Upper lobe of left lung (tissue), 6 donors: ENCODE measurements around the gene TPM4. TPM values are rescaled to one million over a fixed set of nuclear protein-coding genes. Genes with fewer than 3 reads are reported as not detected.

Experiments used
- ATAC-seq, 2 donors: fragments of 200-7000 bp; cut with Tn5 transposase; one replicate each; pipeline ENCODE4 v1.9.1; 2022; ENCODE audit warnings: mild to moderate bottlenecking in 2 of 2, moderate library complexity in 2 of 2; ENCODE audit not compliant: low FRiP score in 2 of 2
- DNase-seq, 2 donors: peaks; one replicate each; pipeline ENCODE4 v3.0.0-alpha.2; 2019 to 2020
- H3K27ac ChIP-seq, 4 donors: fragments of 200-600 bp; sonication (generic); one replicate each; pipeline ENCODE4 v1.5.1; 2016 to 2019
- H3K27me3 ChIP-seq, 4 donors: fragments of 200-600 bp; sonication (generic); one replicate each; pipeline ENCODE4 v1.5.1; 2017 to 2019
- H3K36me3 ChIP-seq, 4 donors: fragments of 200-600 bp; sonication (generic); one replicate each; pipeline ENCODE4 v1.5.1; 2016 to 2019
- H3K4me1 ChIP-seq, 4 donors: fragments of 200-600 bp; sonication (generic); one replicate each; pipeline ENCODE4 v1.5.1; 2018 to 2019
- H3K4me3 ChIP-seq, 4 donors: fragments of 200-600 bp; sonication (generic); one replicate each; pipeline ENCODE4 v1.5.1; 2017 to 2019; ENCODE audit warnings: mild to moderate bottlenecking in 2 of 4, moderate library complexity in 1 of 4
- H3K9me3 ChIP-seq, 4 donors: fragments of 200-600 bp; sonication (generic); one replicate each; pipeline ENCODE4 v1.5.1; 2018 to 2019
- CTCF ChIP-seq, 6 experiments: fragments of 450-650 bp in 4 of 6; fragments of 200-600 bp in 2 of 6; sonication (generic) in 2 of 6; IDR thresholded peaks; one replicate each; pipeline ENCODE4 v1.5.1; 2016 to 2019; ENCODE audit warnings: antibody characterized with exemption in 6 of 6
- EP300 ChIP-seq, 4 donors: sonication (generic); formaldehyde crosslinking; IDR thresholded peaks; one replicate each; pipeline ENCODE4 v1.5.1; 2017; ENCODE audit warnings: antibody characterized with exemption in 4 of 4, control low read depth in 2 of 4
- POLR2A ChIP-seq, 4 donors: fragments of 450-650 bp; IDR thresholded peaks; one replicate each; pipeline ENCODE4 v1.5.1; 2016 to 2017; ENCODE audit warnings: antibody characterized with exemption in 4 of 4, mild to moderate bottlenecking in 2 of 4
- POLR2AphosphoS5 ChIP-seq, 2 donors: sonication (generic); formaldehyde crosslinking; IDR thresholded peaks; one replicate each; pipeline ENCODE4 v1.5.1; 2017; ENCODE audit warnings: antibody characterized with exemption in 2 of 2
- WGBS, 2 donors: methylation state at CpG; one replicate each; pipeline ENCODE4 v1.1.5; 2017 to 2018; 5-methylcytosine and 5-hydroxymethylcytosine counted together
- total RNA-seq, 6 donors: library from RNA; depleted of rRNA in 4 of 6; stranded (reverse); fragments of >200 nt in 4 of 6; gene quantifications; one replicate each; pipeline versions ENCODE4 v1.1.0 to v1.2.1, GENCODE V29; 2016 to 2021
- donor health status: DM: no; HTN: no; CAD: no; lungs with moderate emphysema.
- donor health status: DM: no; HTN: yes; CAD: no; lungs with severe emphysema.

Gene TPM4
- total RNA-seq, 6 donors from 2014 or later: 258 to 569 (median 392) TPM

DNA sequence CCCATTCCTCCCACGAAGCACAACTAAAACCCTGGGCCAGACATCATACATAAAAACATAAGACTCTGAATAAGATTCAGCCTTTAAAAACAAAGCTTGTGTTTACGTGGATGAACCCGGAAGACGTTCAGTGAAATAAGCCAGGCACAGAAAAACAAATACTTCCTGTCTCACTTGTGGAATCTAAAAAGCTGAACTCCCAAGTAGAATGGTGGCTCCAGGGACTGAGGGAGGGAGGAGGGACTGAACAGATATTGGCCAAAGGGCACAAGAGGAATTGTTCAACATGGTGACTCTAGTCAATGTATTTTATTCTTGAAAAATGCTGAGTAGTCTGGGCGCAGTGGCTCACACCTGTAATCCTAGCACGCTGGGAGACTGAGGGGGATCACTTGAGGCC, 35.7 kb upstream of the TPM4 start:
- H3K27ac ChIP-seq: no peak overlapping the region
- ATAC-seq: no peak
- WGBS, 2 donors: 52 to 57% methylated on average over 6 of the region's 6 CpGs

DNA sequence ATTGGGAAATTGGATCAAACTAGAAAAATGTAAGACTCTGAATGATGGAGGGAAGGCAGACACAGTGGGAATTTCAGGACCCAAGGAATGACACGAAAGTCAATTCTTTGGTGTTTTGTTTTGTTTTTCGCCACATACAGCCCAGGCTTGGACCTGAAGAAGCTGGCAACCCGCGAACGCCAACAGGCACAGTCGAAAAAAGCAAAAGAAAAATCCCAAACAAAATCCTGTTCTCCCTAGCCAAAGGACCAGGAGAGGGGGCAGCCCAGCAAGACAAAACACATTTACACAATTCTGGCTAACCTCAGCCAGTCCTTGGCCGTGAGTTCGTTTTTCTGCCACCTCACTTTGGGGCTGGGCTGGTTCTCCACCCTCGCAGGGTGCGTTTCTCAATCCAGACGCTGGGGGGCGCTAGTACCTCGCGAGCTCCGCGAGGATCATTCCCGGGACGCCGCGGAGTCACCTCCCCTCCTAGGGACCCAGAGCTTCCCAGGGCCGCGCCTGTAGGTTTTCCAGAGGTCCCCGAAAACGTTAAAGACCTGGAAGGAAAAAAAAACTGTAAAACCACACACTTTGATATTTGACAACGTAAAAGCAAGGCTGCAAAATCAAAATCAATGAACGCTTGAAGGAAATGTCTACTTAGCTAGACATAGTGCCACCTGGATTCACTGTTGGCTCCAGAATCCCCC, 34.9 kb upstream of the TPM4 start:
- DNase-seq (peak; percentile 85 to 89), ATAC-seq (peak; percentile 90 to 94)
- no peaks in the 10 kb centered on the region for H3K36me3 ChIP-seq
- 11 to 13% methylated on average over 26 of the region's 26 CpGs for WGBS, 2 donors
- no peak overlapping the region for H3K27ac ChIP-seq
- no peaks in the 10 kb centered on the region for H3K9me3 ChIP-seq
- H3K4me3 ChIP-seq: peak overlapping the region in 2 of 4 donors; percentile 5 to 16
- peaks cover 7 to 11% (median 9%) of the 10 kb centered on the region in 4 donors for H3K4me1 ChIP-seq
- H3K27me3 ChIP-seq: no peaks in the 10 kb centered on the region
- TF ChIP-seq POLR2AphosphoS5 (IDR thresholded peaks at IDR 0.05): peak in 1 of 2 donors; percentile 36
- no peak for TF ChIP-seq EP300 (IDR thresholded peaks at IDR 0.05)
- peak; percentile 94 to 99 (median 97) for TF ChIP-seq CTCF (IDR thresholded peaks at IDR 0.05)
- no peak for TF ChIP-seq POLR2A (IDR thresholded peaks at IDR 0.05)

More for the DNA sequence above, 35.7 kb upstream of the TPM4 start:
- Histone ChIP-seq H3K36me3 (no peaks in the 10 kb centered on the region), H3K27me3 (no peaks in the 10 kb centered on the region), H3K9me3 (no peaks in the 10 kb centered on the region), H3K4me3 (no peak overlapping the region), H3K4me1 (peaks cover 7 to 11% (median 9%) of the 10 kb centered on the region in 4 donors)
- no peak for DNase-seq
- TF ChIP-seq POLR2AphosphoS5 (IDR thresholded peaks at IDR 0.05) (no peak), CTCF (IDR thresholded peaks at IDR 0.05) (no peak), EP300 (IDR thresholded peaks at IDR 0.05) (no peak), POLR2A (IDR thresholded peaks at IDR 0.05) (no peak)

DNA sequence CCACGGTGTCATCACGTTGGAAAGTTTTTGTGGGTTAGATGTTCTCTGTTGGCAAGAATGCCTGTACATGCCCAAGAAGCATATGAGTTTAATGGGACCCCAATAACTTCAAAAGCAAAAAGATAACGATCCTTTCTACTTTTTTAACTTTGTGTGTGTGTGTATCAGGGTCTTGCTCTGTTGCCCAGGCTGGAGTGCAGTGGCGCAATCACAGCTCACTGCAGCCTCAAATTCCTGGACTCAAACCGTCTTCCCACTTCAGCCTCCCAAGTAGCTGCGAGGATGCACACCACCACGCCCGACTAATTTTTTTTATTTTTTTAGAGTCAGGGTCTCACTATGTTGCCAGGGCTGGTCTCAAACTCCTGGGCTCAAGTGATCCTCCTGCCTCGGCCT, 34.3 kb upstream of the TPM4 start:
- WGBS, 2 donors: 63 to 64% methylated on average over 9 of the region's 9 CpGs
- no peak overlapping the region for H3K27ac ChIP-seq
- TF ChIP-seq CTCF (IDR thresholded peaks at IDR 0.05) (no peak), EP300 (IDR thresholded peaks at IDR 0.05) (no peak), POLR2A (IDR thresholded peaks at IDR 0.05) (no peak), POLR2AphosphoS5 (IDR thresholded peaks at IDR 0.05) (no peak)
- no peaks in the 10 kb centered on the region for H3K27me3 ChIP-seq
- no peaks in the 10 kb centered on the region for H3K36me3 ChIP-seq
- H3K4me3 ChIP-seq: no peak overlapping the region
- peaks cover 7 to 11% (median 9%) of the 10 kb centered on the region in 4 donors for H3K4me1 ChIP-seq
- no peaks in the 10 kb centered on the region for H3K9me3 ChIP-seq
- DNase-seq (no peak), ATAC-seq (no peak)

GRCh38 chr19:16042533-16043085, 33.7 kb upstream of the TPM4 start:
- Histone ChIP-seq H3K27ac (no peak overlapping the region), H3K36me3 (no peaks in the 10 kb centered on the region), H3K9me3 (no peaks in the 10 kb centered on the region), H3K27me3 (no peaks in the 10 kb centered on the region), H3K4me3 (no peak overlapping the region), H3K4me1 (peaks cover 7 to 11% (median 9%) of the 10 kb centered on the region in 4 donors)
- 40 to 58% methylated on average over 4 of the region's 4 CpGs for WGBS, 2 donors
- TF ChIP-seq POLR2A (IDR thresholded peaks at IDR 0.05) (no peak), CTCF (IDR thresholded peaks at IDR 0.05) (no peak), EP300 (IDR thresholded peaks at IDR 0.05) (no peak), POLR2AphosphoS5 (IDR thresholded peaks at IDR 0.05) (no peak)
- DNase-seq (no peak), ATAC-seq (no peak)
